ENCODE results near the gene MED25. TPM values are rescaled to one million over a fixed set of nuclear protein-coding genes. Genes with fewer than 3 reads are reported as not detected.

MED25 gene
- total RNA-seq, 1 experiment from 2014 or later, result 17.8 TPM

- DNase-seq (ENCODE audit: low read depth), result no peak
Measured at GRCh38 chr19:49873834-49874233, 55.7 kb downstream of the MED25 start.

- DNase-seq (ENCODE audit: low read depth), result no peak
Measured at GRCh38 chr19:49874503-49875157, 56.5 kb downstream of the MED25 start.

GRCh38 chr19:49875177-49875576, 57.1 kb downstream of the MED25 start:
- DNase-seq (ENCODE audit: low read depth), result no peak

- peak; percentile 62 for DNase-seq (ENCODE audit: low read depth)
Measured at GRCh38 chr19:49875857-49876421, 57.9 kb downstream of the MED25 start.

GRCh38 chr19:49876422-49877019, 58.4 kb downstream of the MED25 start:
- peak; percentile 99 for DNase-seq (ENCODE audit: low read depth)

GRCh38 chr19:49877020-49877878, 59.2 kb downstream of the MED25 start, which contains the start of the genes AKT1S1 and TBC1D17:
TSS of gene AKT1S1 (minus strand) at chr19:49877355. CDS start at chr19:49873295, 4,060 bp downstream.
TSS of gene TBC1D17 (plus strand) at chr19:49877702. CDS start at chr19:49877724, 22 bp downstream.
- DNase-seq (ENCODE audit: low read depth), result peak; percentile 100

GRCh38 chr19:49877879-49878743, 60.0 kb downstream of the MED25 start:
- DNase-seq (ENCODE audit: low read depth), result peak; percentile 99

GRCh38 chr19:49878744-49879070, 60.6 kb downstream of the MED25 start:
- no peak for DNase-seq (ENCODE audit: low read depth)

- DNase-seq (ENCODE audit: low read depth), result no peak
Measured at GRCh38 chr19:49879243-49879963, 61.3 kb downstream of the MED25 start.

GRCh38 chr19:49880162-49880869, 62.2 kb downstream of the MED25 start:
- no peak for DNase-seq (ENCODE audit: low read depth)

GRCh38 chr19:49881186-49881585, 63.1 kb downstream of the MED25 start:
- DNase-seq (ENCODE audit: low read depth), result no peak

- DNase-seq (ENCODE audit: low read depth), result no peak
Measured at GRCh38 chr19:49881672-49882394, 63.7 kb downstream of the MED25 start.

- DNase-seq (ENCODE audit: low read depth), result no peak
Measured at GRCh38 chr19:49882643-49883042, 64.6 kb downstream of the MED25 start.

- DNase-seq (ENCODE audit: low read depth), result no peak
Measured at GRCh38 chr19:49883094-49883493, 65.0 kb downstream of the MED25 start.

GRCh38 chr19:49884109-49884508, 66.0 kb downstream of the MED25 start:
- no peak for DNase-seq (ENCODE audit: low read depth)

GRCh38 chr19:49884760-49885159, 66.7 kb downstream of the MED25 start:
- DNase-seq (ENCODE audit: low read depth), result no peak
